HG02870 (cell line): ENCODE data around the gene TAP2.
"Not testable (repeated sequence)": the region's sequence is repeated elsewhere in the genome, so short reads cannot be mapped to it uniquely, and the experiment has no call there.

Source experiments
- ATAC-seq: cut with Tn5 transposase; IDR thresholded peaks from one replicate; pipeline ENCODE4 v1.9.1; 2021; ENCODE audit warnings: mild to moderate bottlenecking, moderate library complexity; ENCODE audit not compliant: unreplicated experiment

Gene TAP2

DNA sequence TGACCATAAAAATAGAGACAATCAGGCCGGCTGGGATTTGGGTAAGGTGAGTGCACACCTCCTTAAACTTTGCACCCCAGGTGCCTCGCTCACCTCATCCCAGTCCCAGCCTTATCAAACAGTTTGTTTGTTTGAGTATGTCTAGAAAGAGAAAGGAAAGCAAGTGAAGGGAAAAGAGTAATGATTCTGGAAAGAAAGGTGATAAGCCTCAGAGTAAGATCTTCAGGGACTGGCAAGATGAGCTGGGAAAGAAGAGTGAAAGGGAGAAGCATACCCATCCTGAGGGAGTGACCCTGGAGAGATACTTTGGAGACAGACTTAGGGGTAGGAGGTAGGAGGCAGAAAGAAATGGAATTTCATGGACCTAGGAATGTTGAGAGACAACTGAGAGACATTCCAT lies 1.7 kb downstream of the TAP2 start:
- no peak for ATAC-seq

DNA sequence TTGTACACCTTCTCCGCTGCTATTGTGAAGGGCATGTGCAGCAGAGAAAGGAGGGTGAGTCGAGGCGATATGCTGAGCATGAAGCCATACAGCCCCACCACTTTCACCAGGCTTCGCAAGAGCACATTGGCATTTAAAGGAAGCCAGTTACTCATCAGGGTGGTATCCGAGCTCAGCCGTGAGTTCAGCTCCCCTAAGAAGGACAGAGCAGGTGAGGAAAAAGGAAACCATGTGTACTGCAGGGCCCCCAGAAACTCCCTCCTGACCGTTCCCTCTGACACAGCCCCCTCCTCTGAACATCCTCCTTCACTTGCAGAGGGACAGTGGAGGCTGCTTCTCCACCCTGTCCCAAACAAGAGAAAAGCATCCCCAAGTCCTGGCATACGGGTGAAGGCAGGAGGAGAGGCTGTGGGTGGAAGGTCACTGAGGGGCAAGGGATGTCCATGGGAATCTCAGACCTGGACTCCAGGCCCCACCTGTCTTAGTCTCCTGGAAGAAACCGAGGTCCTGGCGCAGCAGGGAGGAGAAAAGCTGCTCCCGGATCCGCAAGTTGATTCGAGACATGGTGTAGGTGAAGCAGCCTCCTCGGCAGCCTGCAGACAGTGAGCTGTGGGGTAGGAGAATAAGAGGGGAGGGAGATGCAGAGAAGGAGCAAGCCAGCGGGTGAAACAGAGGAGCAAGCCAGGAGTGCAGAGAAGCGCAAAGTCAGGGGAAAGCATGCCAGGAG lies 3.2 kb downstream of the TAP2 start:
- ATAC-seq = no peak

DNA sequence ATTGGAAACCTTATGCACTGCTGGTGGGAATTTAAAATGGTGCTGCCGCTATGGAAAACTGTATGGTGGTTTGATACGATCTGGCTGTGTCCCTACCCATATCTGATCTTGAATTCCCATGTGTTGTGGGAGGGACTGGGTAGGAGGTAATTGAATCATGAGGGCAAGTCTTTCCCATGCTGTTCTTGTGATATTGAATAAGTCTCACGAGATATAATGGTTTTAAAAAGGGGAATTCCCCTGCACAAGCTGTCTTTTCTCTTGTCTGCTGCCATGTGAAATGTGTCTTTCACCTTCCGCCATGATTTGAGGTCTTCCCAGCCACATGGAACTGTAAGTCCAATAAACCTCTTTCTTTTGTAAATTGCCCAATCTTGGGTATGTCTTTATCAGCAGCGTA lies 4.9 kb downstream of the TAP2 start:
- no peak for ATAC-seq

DNA sequence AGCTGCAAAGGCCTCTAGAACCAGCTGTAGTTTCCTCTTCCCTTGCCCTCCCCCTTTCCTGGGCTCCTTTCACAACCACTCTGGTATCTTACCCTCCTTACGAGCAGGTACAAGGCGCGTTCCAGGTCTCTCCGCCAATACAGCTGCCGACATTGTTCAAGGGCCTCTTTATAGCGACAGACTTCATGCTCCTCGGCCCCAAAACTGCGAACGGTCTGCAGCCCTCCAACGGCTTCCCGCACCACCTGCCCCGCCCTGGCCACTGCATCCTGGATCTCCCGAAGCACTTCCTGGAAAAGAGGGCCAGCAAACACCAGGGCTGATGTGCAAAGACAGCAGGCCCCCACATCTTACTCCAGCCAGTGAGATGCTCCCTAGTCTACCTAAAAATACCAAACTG lies 6.0 kb downstream of the TAP2 start:
- no peak for ATAC-seq

DNA sequence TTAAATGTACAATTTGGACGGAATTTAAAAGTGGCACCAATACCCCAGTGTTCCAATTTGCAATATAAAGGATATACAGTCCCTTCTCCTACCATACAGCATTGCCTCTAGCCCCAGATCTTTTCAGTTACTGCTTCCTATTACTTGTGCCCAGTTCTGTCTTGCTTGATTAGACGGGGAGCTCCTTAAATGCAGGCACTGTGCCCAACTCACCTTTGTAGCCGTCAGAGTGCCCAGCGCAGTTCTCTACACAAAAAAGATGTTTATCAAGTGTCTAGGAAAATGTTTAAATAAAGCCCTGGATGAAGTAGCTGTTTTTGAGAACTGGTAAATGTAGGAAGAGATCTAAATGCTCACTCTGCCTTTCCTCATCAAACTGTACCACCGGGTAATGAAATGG lies 7.6 kb downstream of the TAP2 start:
- ATAC-seq = no peak

DNA sequence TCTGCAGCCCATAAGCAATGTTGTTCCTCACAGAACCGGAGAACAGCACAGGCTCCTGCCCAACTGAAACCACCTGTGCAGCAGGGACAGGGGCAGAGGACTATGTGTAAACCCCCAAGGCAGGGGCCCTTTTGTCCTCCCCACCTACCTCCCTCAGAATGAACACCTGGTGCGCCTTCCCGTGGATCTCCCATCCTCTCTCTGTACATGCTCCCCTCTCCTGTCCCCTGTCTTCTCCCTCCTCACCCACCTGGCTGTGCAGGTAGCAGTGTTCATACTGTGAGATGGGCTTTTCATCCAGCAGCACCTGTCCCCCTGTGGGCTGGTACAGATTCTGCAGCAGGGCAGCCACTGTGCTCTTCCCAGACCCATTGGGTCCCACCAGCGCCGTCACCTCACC lies 8.5 kb downstream of the TAP2 start:
- no peak for ATAC-seq

DNA sequence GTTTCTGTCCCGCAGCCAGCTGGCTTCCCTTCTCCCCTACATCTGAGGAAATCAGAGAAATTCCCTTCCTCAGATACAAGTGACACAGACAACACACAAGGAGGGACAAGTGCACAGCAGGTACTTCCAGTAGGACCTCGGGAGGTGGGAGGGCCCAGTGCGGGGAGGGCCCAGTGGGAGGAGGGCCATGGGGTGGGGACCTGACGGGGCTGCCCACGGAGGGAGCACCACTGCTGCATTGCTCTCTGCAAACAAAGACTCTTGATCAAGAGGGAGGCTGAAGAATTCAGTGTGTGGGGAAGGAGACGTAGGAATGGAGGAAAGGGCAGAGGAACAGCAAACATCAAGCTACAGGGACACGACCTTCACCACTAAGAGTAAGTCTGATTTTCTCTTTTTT lies 9.0 kb downstream of the TAP2 start:
- no peak for ATAC-seq

DNA sequence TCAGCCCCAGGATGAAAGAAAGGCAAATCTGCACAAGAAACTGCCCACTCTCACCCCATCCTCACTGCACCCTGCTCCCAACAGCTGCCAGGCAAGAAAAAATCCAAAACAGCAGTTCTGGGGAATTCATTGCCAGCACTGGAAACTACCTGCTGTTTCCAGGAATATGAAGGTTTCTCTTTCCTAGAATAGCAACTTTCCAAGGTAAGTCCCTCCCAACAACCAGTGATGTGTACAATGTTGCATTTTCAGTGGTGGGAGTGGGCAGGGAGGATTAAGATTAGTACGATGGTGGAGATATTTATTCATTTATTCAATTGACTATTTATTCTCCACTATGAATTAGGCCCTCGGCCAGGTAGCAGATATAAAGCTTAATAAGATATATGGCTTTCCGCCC lies 11.5 kb downstream of the TAP2 start:
- ATAC-seq = no peak

DNA sequence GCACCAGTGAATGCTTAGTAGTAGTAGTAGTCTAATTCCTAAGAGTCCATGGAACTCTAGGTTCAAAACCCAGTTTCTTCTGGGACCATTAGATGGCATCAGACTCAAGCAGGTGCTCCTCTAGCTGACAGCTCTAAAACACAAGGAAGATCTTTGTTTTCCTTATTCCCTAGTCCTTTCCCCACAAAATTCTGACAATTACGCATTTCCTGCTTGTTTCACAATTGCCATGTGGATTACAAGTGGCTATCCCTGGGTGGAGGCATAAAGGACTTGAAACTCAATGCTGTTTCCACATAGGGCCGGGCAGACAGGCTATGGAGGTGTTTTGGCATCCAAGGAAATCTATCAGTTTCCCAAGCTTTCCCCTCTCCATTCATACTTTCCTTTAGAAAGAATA lies 12.6 kb downstream of the TAP2 start:
- no peak for ATAC-seq

DNA sequence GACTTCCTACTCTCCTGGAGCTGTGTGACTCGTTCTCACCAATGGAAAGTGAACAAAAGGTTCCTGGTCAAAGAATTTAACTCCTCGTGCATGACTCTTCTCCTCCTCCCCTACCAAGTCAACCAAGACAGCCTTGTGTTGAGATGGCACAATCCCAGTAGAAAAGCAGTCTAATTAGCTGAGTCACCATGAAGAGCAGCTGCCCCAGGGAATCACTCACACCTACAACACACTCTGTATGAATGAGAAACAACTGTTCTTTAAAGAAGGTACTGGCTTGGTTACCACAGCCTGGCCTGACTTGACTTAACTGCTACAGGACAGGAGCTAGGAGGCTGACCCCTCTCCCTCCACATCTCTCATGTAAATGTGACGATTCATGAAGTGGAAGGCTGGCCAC lies 18.8 kb downstream of the TAP2 start:
- no peak for ATAC-seq

DNA sequence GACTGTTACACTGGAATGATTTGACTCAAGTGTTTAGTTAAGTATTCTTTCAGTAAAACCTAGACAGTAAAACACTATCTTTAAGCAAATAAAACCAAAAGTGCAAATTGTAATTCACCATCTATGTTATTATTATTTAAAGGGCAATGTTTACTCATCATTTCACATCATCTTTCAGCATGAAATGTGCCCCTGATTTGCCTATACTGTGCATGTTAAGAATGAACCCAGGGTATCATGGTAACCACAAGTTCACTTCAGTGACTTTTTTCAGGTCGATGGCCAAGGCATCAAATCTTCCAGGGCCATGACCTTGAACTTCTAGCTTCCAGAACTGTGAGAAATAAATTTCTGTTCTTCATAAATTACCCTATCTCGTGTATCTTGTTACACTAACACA lies 19.7 kb downstream of the TAP2 start:
- no peak for ATAC-seq

DNA sequence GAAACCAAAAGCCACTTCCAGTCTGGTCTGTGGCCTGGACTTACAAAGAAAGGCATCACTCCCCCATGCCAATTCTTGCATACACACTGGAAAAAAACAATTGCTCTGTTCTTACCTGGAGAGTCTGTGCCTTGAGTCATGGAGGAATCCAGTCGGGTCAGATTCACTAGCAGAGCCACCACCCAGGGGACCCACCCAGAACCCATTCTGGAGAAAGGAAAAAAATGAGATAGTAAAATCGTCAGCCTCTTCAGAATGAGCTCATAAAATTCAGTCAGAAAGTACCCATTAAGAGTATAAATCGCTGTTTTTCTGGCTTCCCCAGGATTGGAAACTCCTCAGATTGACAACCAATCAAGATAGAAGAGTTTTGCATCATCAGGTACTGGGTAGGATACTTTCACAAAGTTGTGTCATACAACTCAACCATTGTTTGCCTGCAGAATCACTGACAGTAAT lies 21.8 kb downstream of the TAP2 start, which contains the start of gene HLA-DOB:
HLA-DOB (minus strand) TSS at position 257 of the 459 bp plus-strand sequence; CDS start at position 206, 51 bp downstream.
- no peak for ATAC-seq

DNA sequence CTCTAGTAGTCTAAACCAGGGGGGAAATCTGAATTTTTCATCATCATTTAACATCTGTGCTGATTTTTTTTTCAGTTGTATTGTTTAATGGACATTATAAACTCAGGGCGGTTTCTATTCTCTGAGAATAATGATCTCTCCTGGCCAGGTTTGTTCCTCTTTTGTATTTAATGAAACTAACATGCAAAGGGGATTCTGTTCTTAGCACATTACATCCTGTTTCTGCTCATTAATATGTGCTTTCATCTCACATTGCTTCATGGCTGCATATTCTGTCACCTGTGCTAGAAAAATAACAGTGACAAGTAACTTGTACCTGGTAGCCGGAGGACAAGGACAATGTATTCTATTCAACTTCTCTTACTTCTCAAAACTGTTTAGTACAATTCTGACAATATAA lies 22.5 kb downstream of the TAP2 start:
- ATAC-seq = peak; percentile 46

DNA sequence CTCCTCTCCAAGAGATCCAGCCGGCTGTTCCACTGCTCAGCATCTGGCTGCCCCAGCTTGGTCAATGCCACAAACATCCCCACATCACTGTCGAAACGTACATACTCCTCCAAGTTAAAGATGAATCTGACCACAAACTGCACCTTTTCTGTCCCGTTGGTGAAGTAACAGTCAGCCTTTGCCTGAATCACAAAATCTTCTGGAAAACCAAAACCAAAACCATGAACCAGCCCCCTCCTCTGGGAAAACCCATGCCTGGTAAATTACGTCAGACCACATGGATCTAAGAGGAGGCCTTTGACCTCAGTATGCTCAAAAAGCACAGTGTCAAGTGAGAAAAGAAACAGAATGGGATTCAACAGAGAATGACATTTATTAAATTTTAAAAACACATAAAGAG lies 23.4 kb downstream of the TAP2 start:
- no peak for ATAC-seq

DNA sequence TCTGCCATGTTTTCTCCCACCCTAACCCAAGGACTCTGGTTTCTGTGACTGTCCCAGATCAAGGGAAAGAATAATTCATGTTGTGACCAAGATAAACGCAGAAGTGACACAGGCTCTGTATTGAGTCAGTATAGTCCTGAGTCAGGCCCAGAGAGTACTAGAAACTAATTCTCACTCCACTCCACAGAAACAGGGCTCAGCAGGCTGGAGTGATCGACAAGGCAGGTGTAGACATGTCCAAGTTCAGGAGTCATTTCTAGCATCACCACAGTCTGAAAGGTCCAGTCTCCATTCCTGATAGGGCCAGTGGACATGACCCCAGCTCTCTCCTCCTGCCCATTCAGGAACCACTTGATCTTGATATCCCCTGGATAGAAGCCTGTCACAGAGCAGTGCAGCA lies 24.4 kb downstream of the TAP2 start:
- no peak for ATAC-seq

DNA sequence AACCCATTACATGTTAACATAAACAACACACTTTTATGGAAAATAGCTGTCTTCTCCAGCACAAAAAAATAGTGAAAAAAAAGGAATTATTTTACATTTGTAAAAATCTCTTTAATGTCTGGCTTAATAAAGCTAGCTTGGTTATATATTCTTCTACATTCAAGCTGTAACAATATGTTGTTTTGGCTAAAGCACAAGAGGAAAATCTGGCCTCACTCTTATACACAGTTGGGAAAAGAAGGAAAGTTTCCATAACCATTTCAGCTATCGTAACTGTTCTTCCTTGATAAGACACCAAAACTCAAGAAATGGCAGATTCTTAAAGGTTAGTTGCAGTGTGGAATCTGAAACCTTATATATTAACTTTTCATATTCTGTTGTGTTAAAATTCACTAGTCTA lies 29.4 kb downstream of the TAP2 start:
- ATAC-seq = no peak

DNA sequence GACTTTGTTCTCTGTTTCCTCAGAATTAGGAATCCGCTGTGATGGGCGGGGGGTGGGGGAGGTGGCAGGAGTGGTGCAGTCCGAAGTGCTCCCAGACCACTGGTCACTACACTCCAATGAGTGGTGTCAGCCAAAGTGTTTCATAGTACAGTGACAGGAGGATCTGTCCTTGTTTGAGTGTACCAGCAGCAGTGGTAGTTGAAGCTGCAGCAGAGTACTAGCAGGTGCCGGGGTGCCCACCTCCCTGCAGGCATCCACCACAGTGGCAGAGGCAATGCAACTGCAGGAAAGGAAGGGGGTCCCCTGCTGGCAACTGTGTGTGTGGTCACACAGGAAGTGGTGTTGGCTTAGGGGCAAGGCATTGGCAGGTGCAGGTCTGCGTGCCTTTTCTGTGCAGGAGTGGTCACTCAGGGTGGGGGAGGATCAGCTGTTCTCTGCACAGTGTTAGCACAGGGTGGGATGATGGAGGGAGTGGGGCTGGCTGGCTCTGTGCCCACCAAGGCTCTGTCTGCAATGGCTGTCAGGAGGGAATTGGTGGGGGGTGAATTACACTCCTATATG lies 31.4 kb downstream of the TAP2 start:
- no peak for ATAC-seq

DNA sequence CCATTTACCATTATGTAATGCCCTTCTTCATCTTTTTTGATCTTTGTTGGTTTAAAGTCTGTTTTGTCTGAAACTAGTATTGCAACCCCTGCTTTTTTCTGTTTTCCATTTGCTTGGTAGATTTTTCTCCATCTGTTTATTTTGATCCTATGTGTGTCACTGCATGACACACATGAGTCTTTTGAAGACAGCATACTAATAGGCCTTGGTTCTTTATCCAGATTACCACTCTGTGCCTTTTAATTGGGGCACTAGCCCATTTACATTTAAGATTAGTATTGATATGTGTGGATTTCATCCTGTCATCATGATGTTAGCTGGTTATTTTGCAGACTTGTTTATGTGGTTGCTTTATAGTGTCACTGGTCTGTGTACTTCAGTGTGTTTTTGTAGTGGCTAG lies 33.1 kb downstream of the TAP2 start:
- not testable (repeated sequence) for ATAC-seq

DNA sequence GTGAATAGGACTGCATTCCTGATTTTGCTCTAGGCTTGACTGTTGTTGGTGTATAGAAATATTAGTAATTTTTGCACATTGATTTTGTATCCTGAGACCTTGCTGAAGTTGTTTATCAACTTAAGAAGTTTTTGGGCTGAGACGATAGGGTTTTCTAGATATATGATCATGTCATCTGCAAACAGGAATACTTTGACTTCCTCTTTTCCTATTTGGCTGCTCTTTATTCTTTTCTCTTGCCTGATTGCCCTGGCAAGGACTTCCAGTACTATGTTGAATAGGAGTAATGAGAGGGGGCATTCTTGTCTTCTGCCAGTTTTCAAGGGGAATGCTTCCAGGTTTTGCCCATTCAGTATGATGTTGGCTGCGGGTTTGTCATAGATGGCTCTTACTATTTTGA lies 35.1 kb downstream of the TAP2 start:
- no peak for ATAC-seq

DNA sequence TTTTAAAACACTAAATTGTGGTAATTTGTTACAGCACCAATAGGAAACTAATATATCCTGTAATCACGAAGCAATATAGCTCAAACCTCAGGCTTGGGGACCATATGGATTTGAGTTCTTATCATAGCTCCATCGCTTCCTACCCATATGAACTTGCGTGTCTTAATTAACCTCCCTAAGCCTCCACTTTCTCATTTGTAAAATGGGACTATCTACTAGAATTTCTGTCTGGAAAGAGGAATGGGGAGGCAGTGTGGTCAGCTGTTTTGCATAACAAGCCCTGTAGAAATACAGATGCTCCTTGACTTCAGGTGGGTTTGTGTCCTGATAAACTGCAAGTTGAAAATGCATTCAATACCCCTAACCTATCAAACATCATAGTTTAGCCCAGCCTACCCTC lies 38.8 kb downstream of the TAP2 start:
- no peak for ATAC-seq

DNA sequence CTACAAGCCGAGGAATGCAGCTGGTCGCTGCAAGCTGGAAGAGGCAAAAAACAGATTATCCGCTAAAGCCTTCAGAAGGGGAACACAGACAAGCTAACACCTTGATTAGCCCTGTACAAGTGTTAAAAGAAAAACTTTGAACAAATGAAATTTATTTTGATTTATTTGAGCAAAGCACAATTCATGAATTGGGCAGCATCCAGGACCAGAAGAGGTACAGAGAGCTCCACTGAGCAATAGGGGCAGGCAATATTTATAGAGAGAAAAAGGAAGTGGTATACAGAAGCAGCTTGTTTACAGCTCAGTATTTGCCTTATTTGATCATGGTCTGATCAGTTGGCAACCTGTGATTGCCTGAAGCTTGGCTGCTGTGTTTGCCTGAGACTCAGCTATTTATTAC lies 39.4 kb downstream of the TAP2 start:
- ATAC-seq = no peak

DNA sequence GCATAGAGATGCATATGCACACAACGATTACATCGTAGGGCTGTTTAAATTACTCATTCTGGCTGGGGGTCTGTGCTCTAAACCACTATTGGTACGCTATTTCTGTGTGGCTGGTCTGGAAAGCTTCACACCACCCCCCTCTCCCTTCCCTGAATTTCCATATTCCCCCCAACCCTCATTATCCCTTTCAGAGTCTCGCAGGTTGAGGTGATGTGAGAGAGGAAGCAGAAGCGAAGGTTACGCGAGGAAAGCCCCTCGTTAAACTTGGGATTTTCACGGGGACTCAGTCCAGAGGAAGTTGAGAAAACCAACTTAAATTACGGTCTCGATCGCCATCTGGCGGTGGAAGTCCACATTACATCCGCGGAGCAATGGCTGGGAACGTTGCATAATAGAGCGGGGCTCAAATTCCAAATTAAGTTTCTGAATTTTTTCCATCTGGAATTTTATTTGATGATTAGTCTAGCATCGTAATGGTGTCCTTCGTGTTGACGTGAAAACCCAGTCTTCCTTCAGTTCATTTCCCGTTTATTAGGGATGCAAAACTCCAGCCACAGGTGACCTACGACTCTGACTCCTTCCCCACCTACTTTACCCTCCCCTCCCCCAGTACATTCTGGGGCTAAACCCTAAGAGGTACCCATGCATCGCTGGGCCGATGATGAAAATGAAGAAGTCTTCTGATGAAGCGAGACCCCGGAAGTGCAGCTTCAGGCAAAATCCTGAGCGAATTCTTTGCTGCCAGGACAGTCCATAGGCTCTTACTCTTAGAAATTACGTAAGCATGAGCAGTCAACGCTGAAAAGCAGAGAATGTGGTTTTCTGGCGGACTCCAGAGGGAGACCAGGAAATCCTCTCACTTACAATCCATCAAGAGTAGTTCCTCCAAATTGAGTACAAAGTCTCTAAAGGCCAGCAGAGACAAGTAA lies 41.4 kb downstream of the TAP2 start:
- no peak for ATAC-seq
